DOHH2 (cell line): ENCODE measurements around the gene TMEM54.

ENCODE experiments used
- EZH2phosphoT487 ChIP-seq: fragments of 200-600 bp; sonication (generic); IDR thresholded peaks from 2 replicates; pipeline ENCODE4 v1.6.1; 2017; ENCODE audit warnings: borderline replicate concordance, mild to moderate bottlenecking, antibody characterized with exemption, low read length, moderate library complexity, mixed read lengths
- TF ChIP-seq, protein P1 (sequence below): fragments of 200-600 bp; sonication (generic); IDR thresholded peaks from one replicate; pipeline ENCODE4 v1.5.1; 2014; ENCODE audit warnings: antibody characterized with exemption, mild to moderate bottlenecking, low read depth, low read length; ENCODE audit not compliant: poor library complexity, severe bottlenecking

GRCh38 chr1:32889731-32890278 is 11.4 kb downstream of the TMEM54 start:
- TF ChIP-seq, protein P1, sequence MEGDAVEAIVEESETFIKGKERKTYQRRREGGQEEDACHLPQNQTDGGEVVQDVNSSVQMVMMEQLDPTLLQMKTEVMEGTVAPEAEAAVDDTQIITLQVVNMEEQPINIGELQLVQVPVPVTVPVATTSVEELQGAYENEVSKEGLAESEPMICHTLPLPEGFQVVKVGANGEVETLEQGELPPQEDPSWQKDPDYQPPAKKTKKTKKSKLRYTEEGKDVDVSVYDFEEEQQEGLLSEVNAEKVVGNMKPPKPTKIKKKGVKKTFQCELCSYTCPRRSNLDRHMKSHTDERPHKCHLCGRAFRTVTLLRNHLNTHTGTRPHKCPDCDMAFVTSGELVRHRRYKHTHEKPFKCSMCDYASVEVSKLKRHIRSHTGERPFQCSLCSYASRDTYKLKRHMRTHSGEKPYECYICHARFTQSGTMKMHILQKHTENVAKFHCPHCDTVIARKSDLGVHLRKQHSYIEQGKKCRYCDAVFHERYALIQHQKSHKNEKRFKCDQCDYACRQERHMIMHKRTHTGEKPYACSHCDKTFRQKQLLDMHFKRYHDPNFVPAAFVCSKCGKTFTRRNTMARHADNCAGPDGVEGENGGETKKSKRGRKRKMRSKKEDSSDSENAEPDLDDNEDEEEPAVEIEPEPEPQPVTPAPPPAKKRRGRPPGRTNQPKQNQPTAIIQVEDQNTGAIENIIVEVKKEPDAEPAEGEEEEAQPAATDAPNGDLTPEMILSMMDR = no peak
- TF ChIP-seq EZH2phosphoT487 = no peak
